HCT116 (cell line): ENCODE measurements around the gene POLH. TPM values are rescaled to one million over a fixed set of nuclear protein-coding genes. Genes with fewer than 3 reads are reported as not detected.

Experiments
- ATAC-seq: fragments of 200-7000 bp; cut with Tn5 transposase; 2 replicates; pipeline ENCODE4 v1.9.1; 2020; ENCODE audit warnings: mild to moderate bottlenecking, moderate library complexity
- BruUV-seq: library from RNA; stranded (reverse); fragments of 400-500 nt; replicated peaks from 2 replicates; lab custom pipeline; 2021; lab: Mats Ljungman, UMichigan
- CTCF ChIA-PET: fragments of 300-600 bp; sonication (Branson Sonifier 250); formaldehyde crosslinking; loops from one replicate; lab custom pipeline; 2021; ENCODE audit warnings: antibody characterized with exemption; lab: Charles Lee
- POLR2A ChIA-PET: fragments of 300-600, 350-600 bp; sonication (Branson Sonifier 250); formaldehyde crosslinking; loops from one replicate; lab custom pipeline; 2021; ENCODE audit warnings: antibody characterized with exemption; lab: Charles Lee
- RAD21 ChIA-PET, 2 experiments: fragments of 300-600 bp; sonication (Branson Sonifier 250); formaldehyde crosslinking; loops; one replicate each; lab custom pipeline; 2023; ENCODE audit warnings: low total read pairs in 2 of 2; ENCODE audit not compliant: uncharacterized antibody in 2 of 2, unreplicated experiment in 2 of 2, low non-redundant PET in 1 of 2; lab: Charles Lee
- DNase-seq: peaks from one replicate; pipeline ENCODE4 v3.0.0-alpha.2; 2010; ENCODE audit warnings: low read depth, low spot score
- H2AFZ ChIP-seq: fragments of 200-600 bp; shearing (Covaris generic), sonication (generic); 2 replicates; pipeline ENCODE4 v1.6.1; 2017; ENCODE audit warnings: low read depth, mixed run types, mixed read lengths, antibody characterized with exemption, low read length; ENCODE audit not compliant: poor library complexity, severe bottlenecking
- H3K27ac ChIP-seq: 2 replicates; pipeline ENCODE4 v1.5.1; 2012; ENCODE audit warnings: low read depth, low read length
- H3K27me3 ChIP-seq: fragments of 200-600 bp; sonication (generic); 2 replicates; pipeline ENCODE4 v1.6.1; 2016; ENCODE audit warnings: mixed run types, low read length, mixed read lengths; ENCODE audit not compliant: insufficient read depth
- H3K36me3 ChIP-seq, 2 experiments: fragments of 200-500 bp in 1 of 2; fragments of 200-600 bp in 1 of 2; sonication (Bioruptor generic) in 1 of 2; sonication (generic) in 1 of 2; 2 replicates each; pipeline versions ENCODE4 v1.5.1 to v1.6.1; 2014 to 2016; ENCODE audit warnings: low read length in 2 of 2, inconsistent platforms in 1 of 2, mixed read lengths in 1 of 2, mixed run types in 1 of 2; ENCODE audit not compliant: insufficient read depth in 2 of 2, control insufficient read depth in 1 of 2
- H3K4me1 ChIP-seq, 2 experiments: fragments of 200-600 bp in 1 of 2; sonication (generic) in 1 of 2; 2 replicates each; pipeline versions ENCODE4 v1.5.1 to v1.6.1; 2012 to 2017; ENCODE audit warnings: low read length in 2 of 2, inconsistent platforms in 1 of 2, mild to moderate bottlenecking in 1 of 2, mixed read lengths in 1 of 2, mixed run types in 1 of 2, moderate library complexity in 1 of 2; ENCODE audit not compliant: insufficient read depth in 2 of 2, control insufficient read depth in 1 of 2
- H3K4me2 ChIP-seq: fragments of 200-600 bp; sonication (generic); 2 replicates; pipeline ENCODE4 v1.6.1; 2017; ENCODE audit warnings: mixed run types, low read length, mixed read lengths
- H3K4me3 ChIP-seq, 2 experiments: fragments of 200-600 bp in 1 of 2; sonication (generic) in 1 of 2; replicated peaks in 1 of 2; 2 replicates each; pipeline ENCODE4 v1.5.1; 2011 to 2016; ENCODE audit warnings: low read length in 2 of 2, control low read depth in 1 of 2, low read depth in 1 of 2, mild to moderate bottlenecking in 1 of 2, mixed read lengths in 1 of 2, mixed run types in 1 of 2
- H3K79me2 ChIP-seq: fragments of 200-600 bp; sonication (generic); 2 replicates; pipeline ENCODE4 v1.6.1; 2017; ENCODE audit warnings: mild to moderate bottlenecking, mixed run types, low read length, moderate library complexity, mixed read lengths; ENCODE audit not compliant: insufficient read depth
- H3K9ac ChIP-seq: fragments of 200-600 bp; sonication (generic); 2 replicates; pipeline ENCODE4 v1.6.1; 2016; ENCODE audit warnings: low read length, mixed read lengths
- H3K9me2 ChIP-seq: fragments of 200-600 bp; sonication (generic), shearing (Covaris generic); 2 replicates; pipeline ENCODE4 v1.6.1; 2017; ENCODE audit warnings: mixed run types, mild to moderate bottlenecking, moderate library complexity; ENCODE audit not compliant: insufficient read depth
- H3K9me3 ChIP-seq, 2 experiments: fragments of 200-500 bp in 1 of 2; fragments of 200-600 bp in 1 of 2; sonication (Bioruptor generic) in 1 of 2; sonication (generic) in 1 of 2; 2 replicates each; pipeline ENCODE4 v1.6.1; 2014 to 2017; ENCODE audit warnings: low read length in 2 of 2, mixed read lengths in 2 of 2, inconsistent platforms in 1 of 2, low read depth in 1 of 2, mild to moderate bottlenecking in 1 of 2, mixed run types in 1 of 2, moderate library complexity in 1 of 2; ENCODE audit not compliant: control insufficient read depth in 1 of 2, insufficient read depth in 1 of 2
- H4K20me1 ChIP-seq: fragments of 200-600 bp; sonication (generic), shearing (Covaris generic); 2 replicates; pipeline ENCODE4 v1.6.1; 2017; ENCODE audit warnings: mixed run types, mild to moderate bottlenecking, moderate library complexity; ENCODE audit not compliant: insufficient read depth
- CBX3 ChIP-seq: IDR thresholded peaks from 2 replicates; pipeline ENCODE4 v1.6.1; 2012; ENCODE audit warnings: low read depth
- CTCF ChIP-seq, 3 experiments: fragments of 200-600 bp in 1 of 3; sonication (generic) in 1 of 3; IDR thresholded peaks in 2 of 3; conservative IDR thresholded peaks in 1 of 3; 2 replicates each; pipeline ENCODE4 v1.5.1; 2012 to 2017; ENCODE audit warnings: low read depth in 2 of 3, low read length in 2 of 3, antibody characterized with exemption in 1 of 3, borderline replicate concordance in 1 of 3, control low read depth in 1 of 3, mild to moderate bottlenecking in 1 of 3, mixed read lengths in 1 of 3, mixed run types in 1 of 3, moderate library complexity in 1 of 3; ENCODE audit not compliant: insufficient read depth in 1 of 3
- EGR1 ChIP-seq: IDR thresholded peaks from 2 replicates; pipeline ENCODE4 v1.6.1; 2012; ENCODE audit warnings: low read depth
- EZH2 ChIP-seq: fragments of 200-600 bp; sonication (generic); IDR thresholded peaks from 2 replicates; pipeline ENCODE4 v1.6.1; 2017; ENCODE audit warnings: antibody characterized with exemption, mixed run types
- POLR2A ChIP-seq: IDR thresholded peaks from 2 replicates; pipeline ENCODE4 v1.7.0; 2011; ENCODE audit warnings: borderline replicate concordance; ENCODE audit not compliant: insufficient read depth, insufficient read length; ENCODE audit errors: extremely low read depth
- POLR2AphosphoS5 ChIP-seq: IDR thresholded peaks from 2 replicates; pipeline ENCODE4 v1.6.1; 2011; ENCODE audit warnings: mild to moderate bottlenecking, low read depth, low read length, moderate library complexity
- SRF ChIP-seq: IDR thresholded peaks from 2 replicates; pipeline ENCODE4 v1.6.1; 2012; ENCODE audit warnings: low read depth
- ZBTB33 ChIP-seq: IDR thresholded peaks from 2 replicates; pipeline ENCODE4 v1.6.1; 2011; ENCODE audit warnings: mild to moderate bottlenecking, low read length, moderate library complexity; ENCODE audit not compliant: insufficient replicate concordance; ENCODE audit errors: extremely low read depth
- intact Hi-C: fragments of 100-400 bp; cut with micrococcal nuclease; formaldehyde crosslinking; loops from 2 replicates; pipeline ENCODE4 v1.10.0; 2022
- total RNA-seq: library from RNA; stranded (reverse); gene quantifications from one replicate; pipeline ENCODE4 v1.2.1, GENCODE V29; 2021; ENCODE audit not compliant: unreplicated experiment

Gene POLH
- total RNA-seq, 1 experiment from 2014 or later = 20.6 TPM

GRCh38 chr6:43559328-43559727 is 16.7 kb upstream of the POLH start (continued):
- TF ChIP-seq ZBTB33 (no peak), EGR1 (no peak), POLR2A (no peak)
- TF ChIP-seq, all 23 proteins: peak for 0

GRCh38 chr6:43570876-43571441 is 5.0 kb upstream of the POLH start:
- CTCF ChIA-PET = no interaction called here
- RAD21 ChIA-PET = interaction anchor here in 1 of 2 experiments (0.5 kb wide), 1 partner anchor 312 kb away, joined by 3 read pairs; no protein-coding TSS in a partner anchor
- peaks cover 3 to 7% of the 10 kb centered on the region in 2 experiments; a peak in 3 of 4 replicates for H3K4me1 ChIP-seq
- intact Hi-C loops = loop anchor here (5.0 kb wide), 1 partner anchor 44 kb away; no protein-coding TSS in a partner anchor
- H3K36me3 ChIP-seq = peaks cover 49 to 51% of the 10 kb centered on the region in 2 experiments
- ATAC-seq (no peak), DNase-seq (no peak)
- BruUV-seq = no TSS peak
- peaks cover 52% of the 10 kb centered on the region for H3K79me2 ChIP-seq
- H3K9me3 ChIP-seq = no peaks in the 10 kb centered on the region
- H3K27me3 ChIP-seq = no peaks in the 10 kb centered on the region
- H3K9ac ChIP-seq = no peak overlapping the region
- no peak overlapping the region for H3K4me2 ChIP-seq
- H3K9me2 ChIP-seq = no peaks in the 10 kb centered on the region
- H2AFZ ChIP-seq = no peak overlapping the region
- no peak overlapping the region for H3K27ac ChIP-seq
- POLR2A ChIA-PET = no interaction called here
- H3K4me3 ChIP-seq = no peak overlapping the region
- no peak for TF ChIP-seq CTCF (IDR thresholded peaks at IDR 0.05 in 2 of 3, conservative IDR thresholded peaks at IDR 0.05 in 1 of 3; ENCODE audit: borderline replicate concordance in 1 of 3, insufficient read depth in 1 of 3, low read depth in 2 of 3, low read length in 2 of 3)
- TF ChIP-seq CBX3 = no peak
- TF ChIP-seq EZH2 = no peak
- no peak for TF ChIP-seq POLR2AphosphoS5
- no peak for TF ChIP-seq SRF
- TF ChIP-seq, all 23 proteins: peak for 0
- no peaks in the 10 kb centered on the region for H4K20me1 ChIP-seq
